ENCODE measurements around the gene CPNE4. TPM values are rescaled to one million over a fixed set of nuclear protein-coding genes. Genes with fewer than 3 reads are reported as not detected.

CPNE4 gene
- total RNA-seq, 3 donors from 2014 or later, result not detected

GRCh38 chr3:131762981-131763564 lies 271.7 kb downstream of the CPNE4 start:
- Mint-ChIP-seq H3K4me3 (no peak overlapping the region), H3K4me1 (ENCODE audit: low read depth) (no peaks in the 10 kb centered on the region), H3K36me3 (ENCODE audit: insufficient read depth) (no peaks in the 10 kb centered on the region), H3K9me3 (no peaks in the 10 kb centered on the region), H3K27me3 (ENCODE audit: low read depth) (peaks cover 14% of the 10 kb centered on the region)
- ATAC-seq (no peak), DNase-seq (no peak)

- H3K36me3 Mint-ChIP-seq (ENCODE audit: insufficient read depth), result no peaks in the 10 kb centered on the region
- no peak for ATAC-seq
- H3K27me3 Mint-ChIP-seq (ENCODE audit: low read depth), result peaks cover 32% of the 10 kb centered on the region
Observed at GRCh38 chr3:131756405-131756804, 278.4 kb downstream of the CPNE4 start.

GRCh38 chr3:131755380-131755779 lies 279.4 kb downstream of the CPNE4 start:
- peaks cover 4% of the 10 kb centered on the region for H3K9me3 Mint-ChIP-seq
- H3K36me3 Mint-ChIP-seq (ENCODE audit: insufficient read depth), result no peaks in the 10 kb centered on the region
- DNase-seq (no peak), ATAC-seq (no peak)
- no peaks in the 10 kb centered on the region for H3K4me1 Mint-ChIP-seq (ENCODE audit: low read depth)
- no peak overlapping the region for H3K4me3 Mint-ChIP-seq
- H3K27me3 Mint-ChIP-seq (ENCODE audit: low read depth), result peaks cover 27% of the 10 kb centered on the region

More at GRCh38 chr3:131756405-131756804, 278.4 kb downstream of the CPNE4 start:
- no peak for DNase-seq
- H3K4me1 Mint-ChIP-seq (ENCODE audit: low read depth), result no peaks in the 10 kb centered on the region
- H3K4me3 Mint-ChIP-seq, result no peak overlapping the region
- H3K9me3 Mint-ChIP-seq, result peaks cover 4% of the 10 kb centered on the region

- H3K9me3 Mint-ChIP-seq, result no peaks in the 10 kb centered on the region
- no peak overlapping the region for H3K4me3 Mint-ChIP-seq
- no peak for ATAC-seq
- no peak for DNase-seq
- no peaks in the 10 kb centered on the region for H3K36me3 Mint-ChIP-seq (ENCODE audit: insufficient read depth)
- peaks cover 23% of the 10 kb centered on the region for H3K27me3 Mint-ChIP-seq (ENCODE audit: low read depth)
- no peaks in the 10 kb centered on the region for H3K4me1 Mint-ChIP-seq (ENCODE audit: low read depth)
Observed at GRCh38 chr3:131750256-131750655, 284.6 kb downstream of the CPNE4 start.

GRCh38 chr3:131749826-131750225 lies 285.0 kb downstream of the CPNE4 start:
- no peaks in the 10 kb centered on the region for H3K9me3 Mint-ChIP-seq
- H3K27me3 Mint-ChIP-seq (ENCODE audit: low read depth), result peaks cover 23% of the 10 kb centered on the region
- ATAC-seq, result no peak
- H3K4me1 Mint-ChIP-seq (ENCODE audit: low read depth), result no peaks in the 10 kb centered on the region
- no peak for DNase-seq
- H3K4me3 Mint-ChIP-seq, result no peak overlapping the region
- no peaks in the 10 kb centered on the region for H3K36me3 Mint-ChIP-seq (ENCODE audit: insufficient read depth)

- H3K9me3 Mint-ChIP-seq, result no peaks in the 10 kb centered on the region
- ATAC-seq, result no peak
- H3K27me3 Mint-ChIP-seq (ENCODE audit: low read depth), result peaks cover 14% of the 10 kb centered on the region
- no peak overlapping the region for H3K4me3 Mint-ChIP-seq
- DNase-seq, result no peak
- H3K36me3 Mint-ChIP-seq (ENCODE audit: insufficient read depth), result no peaks in the 10 kb centered on the region
- no peaks in the 10 kb centered on the region for H3K4me1 Mint-ChIP-seq (ENCODE audit: low read depth)
Observed at GRCh38 chr3:131747466-131747865, 287.3 kb downstream of the CPNE4 start.

GRCh38 chr3:131744765-131745164 lies 290.0 kb downstream of the CPNE4 start:
- ATAC-seq, result no peak
- Mint-ChIP-seq H3K4me3 (no peak overlapping the region), H3K4me1 (ENCODE audit: low read depth) (no peaks in the 10 kb centered on the region), H3K27me3 (ENCODE audit: low read depth) (peaks cover 9% of the 10 kb centered on the region), H3K9me3 (no peaks in the 10 kb centered on the region), H3K36me3 (ENCODE audit: insufficient read depth) (no peaks in the 10 kb centered on the region)
- DNase-seq, result no peak

- no peak for ATAC-seq
- no peak overlapping the region for H3K4me3 Mint-ChIP-seq
- H3K4me1 Mint-ChIP-seq (ENCODE audit: low read depth), result no peaks in the 10 kb centered on the region
- no peaks in the 10 kb centered on the region for H3K9me3 Mint-ChIP-seq
- no peaks in the 10 kb centered on the region for H3K36me3 Mint-ChIP-seq (ENCODE audit: insufficient read depth)
- peaks cover 12% of the 10 kb centered on the region for H3K27me3 Mint-ChIP-seq (ENCODE audit: low read depth)
- no peak for DNase-seq
Observed at GRCh38 chr3:131743126-131743525, 291.7 kb downstream of the CPNE4 start.

- Mint-ChIP-seq H3K27me3 (ENCODE audit: low read depth) (peaks cover 14% of the 10 kb centered on the region), H3K4me1 (ENCODE audit: low read depth) (no peaks in the 10 kb centered on the region), H3K9me3 (no peaks in the 10 kb centered on the region), H3K4me3 (no peak overlapping the region), H3K36me3 (ENCODE audit: insufficient read depth) (no peaks in the 10 kb centered on the region)
- no peak for DNase-seq
- no peak for ATAC-seq
Observed at GRCh38 chr3:131739211-131739610, 295.6 kb downstream of the CPNE4 start.

- Mint-ChIP-seq H3K9me3 (no peaks in the 10 kb centered on the region), H3K27me3 (ENCODE audit: low read depth) (peaks cover 16% of the 10 kb centered on the region), H3K4me1 (ENCODE audit: low read depth) (no peaks in the 10 kb centered on the region), H3K4me3 (no peak overlapping the region), H3K36me3 (ENCODE audit: insufficient read depth) (no peaks in the 10 kb centered on the region)
- no peak for DNase-seq
- ATAC-seq, result no peak
Observed at GRCh38 chr3:131738095-131738494, 296.7 kb downstream of the CPNE4 start.

GRCh38 chr3:131735544-131735943 lies 299.3 kb downstream of the CPNE4 start:
- H3K4me3 Mint-ChIP-seq, result no peak overlapping the region
- H3K36me3 Mint-ChIP-seq (ENCODE audit: insufficient read depth), result no peaks in the 10 kb centered on the region
- peaks cover 11% of the 10 kb centered on the region for H3K27me3 Mint-ChIP-seq (ENCODE audit: low read depth)
- ATAC-seq, result no peak
- DNase-seq, result no peak
- H3K4me1 Mint-ChIP-seq (ENCODE audit: low read depth), result no peaks in the 10 kb centered on the region
- no peaks in the 10 kb centered on the region for H3K9me3 Mint-ChIP-seq

GRCh38 chr3:131735116-131735515 lies 299.7 kb downstream of the CPNE4 start:
- no peaks in the 10 kb centered on the region for H3K4me1 Mint-ChIP-seq (ENCODE audit: low read depth)
- peaks cover 9% of the 10 kb centered on the region for H3K27me3 Mint-ChIP-seq (ENCODE audit: low read depth)
- DNase-seq (no peak), ATAC-seq (no peak)
- H3K9me3 Mint-ChIP-seq, result no peaks in the 10 kb centered on the region
- H3K4me3 Mint-ChIP-seq, result no peak overlapping the region
- no peaks in the 10 kb centered on the region for H3K36me3 Mint-ChIP-seq (ENCODE audit: insufficient read depth)

GRCh38 chr3:131733086-131733841 lies 301.6 kb downstream of the CPNE4 start:
- Mint-ChIP-seq H3K4me3 (no peak overlapping the region), H3K9me3 (no peaks in the 10 kb centered on the region), H3K27me3 (ENCODE audit: low read depth) (peaks cover 5% of the 10 kb centered on the region), H3K36me3 (ENCODE audit: insufficient read depth) (no peaks in the 10 kb centered on the region), H3K4me1 (ENCODE audit: low read depth) (no peaks in the 10 kb centered on the region)
- DNase-seq (no peak), ATAC-seq (no peak)

- H3K4me1 Mint-ChIP-seq (ENCODE audit: low read depth), result no peaks in the 10 kb centered on the region
- no peaks in the 10 kb centered on the region for H3K9me3 Mint-ChIP-seq
- DNase-seq, result no peak
- peak; percentile 69 to 70 for ATAC-seq
- no peaks in the 10 kb centered on the region for H3K36me3 Mint-ChIP-seq (ENCODE audit: insufficient read depth)
- peaks cover 5% of the 10 kb centered on the region for H3K27me3 Mint-ChIP-seq (ENCODE audit: low read depth)
- no peak overlapping the region for H3K4me3 Mint-ChIP-seq
Observed at GRCh38 chr3:131731709-131732108, 303.1 kb downstream of the CPNE4 start.

GRCh38 chr3:131730581-131730980 lies 304.2 kb downstream of the CPNE4 start:
- H3K36me3 Mint-ChIP-seq (ENCODE audit: insufficient read depth), result no peaks in the 10 kb centered on the region
- no peak overlapping the region for H3K4me3 Mint-ChIP-seq
- peaks cover 5% of the 10 kb centered on the region for H3K27me3 Mint-ChIP-seq (ENCODE audit: low read depth)
- H3K9me3 Mint-ChIP-seq, result no peaks in the 10 kb centered on the region
- no peaks in the 10 kb centered on the region for H3K4me1 Mint-ChIP-seq (ENCODE audit: low read depth)
- ATAC-seq, result no peak
- no peak for DNase-seq
